Stimulated activated CD4-positive, alpha-beta T cell treated with anti-CD3 and anti-CD28 coated beads, TNF-alpha, amount 100 ng/mL, for 24 hours (primary cell): ENCODE data around the gene JMJD4.

Source experiments
- DNase-seq, 3 experiments: peaks; one replicate each; pipeline ENCODE4 v3.0.0-alpha.2; 2020; ENCODE audit warnings: low read depth in 3 of 3

Gene JMJD4

DNA sequence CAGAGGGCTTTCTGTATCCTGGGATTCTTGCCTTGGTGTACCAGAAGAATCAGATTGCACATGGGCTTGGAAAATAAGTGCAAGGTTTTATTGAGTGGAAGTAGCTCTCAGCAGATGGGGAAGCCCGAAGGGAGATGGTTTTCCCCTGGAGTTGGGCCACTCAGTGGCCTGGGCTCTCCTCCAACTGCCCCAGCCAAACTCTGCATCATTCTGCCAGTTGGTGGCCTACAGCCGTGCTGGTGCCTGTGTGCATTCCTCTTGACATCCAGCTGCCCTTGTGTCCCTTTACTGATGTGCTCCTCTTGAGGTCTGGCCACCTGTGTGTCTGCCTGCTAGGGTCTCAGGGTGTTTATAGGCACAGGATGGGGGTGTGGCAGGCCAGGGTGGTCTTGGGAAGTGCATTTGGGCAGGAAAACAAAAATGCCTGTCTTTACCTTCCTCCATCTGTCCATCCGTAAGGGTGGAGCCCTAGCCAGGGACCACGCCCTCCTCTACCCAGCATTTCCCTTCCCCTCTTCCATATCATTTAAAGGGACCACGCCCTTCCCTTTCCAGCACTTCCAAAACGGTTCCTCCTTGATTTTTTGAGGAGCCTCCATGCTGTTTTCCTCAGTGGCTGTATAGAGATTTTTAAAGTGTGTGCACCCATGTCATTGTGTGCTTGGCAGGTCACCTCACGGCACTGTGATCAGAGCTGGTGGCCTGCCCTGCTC lies 19.1 kb upstream of the JMJD4 start:
- no peak for DNase-seq

GRCh38 chr1:227749916-227750710 lies 15.0 kb upstream of the JMJD4 start:
- DNase-seq, result no peak

DNA sequence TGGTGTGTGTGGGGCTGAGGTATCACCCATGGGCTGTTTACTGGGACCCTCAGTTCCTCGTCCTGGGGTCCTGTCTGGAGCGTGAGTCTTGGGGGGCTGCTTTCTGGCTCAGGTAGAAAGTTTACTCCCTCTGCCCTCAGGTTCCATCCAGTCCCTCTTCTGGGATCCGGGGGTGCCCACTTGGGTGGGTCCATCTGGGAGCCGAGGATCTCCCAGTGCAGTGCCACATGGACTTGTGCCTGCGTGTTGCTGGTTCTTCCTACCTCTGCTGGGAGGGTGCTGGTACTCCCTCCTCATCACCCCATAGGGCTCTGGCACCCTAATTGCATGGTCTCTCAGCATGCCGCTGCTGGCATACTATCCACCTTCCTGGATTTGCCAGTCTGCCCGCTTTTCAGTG lies 14.1 kb upstream of the JMJD4 start:
- DNase-seq, result no peak

DNA sequence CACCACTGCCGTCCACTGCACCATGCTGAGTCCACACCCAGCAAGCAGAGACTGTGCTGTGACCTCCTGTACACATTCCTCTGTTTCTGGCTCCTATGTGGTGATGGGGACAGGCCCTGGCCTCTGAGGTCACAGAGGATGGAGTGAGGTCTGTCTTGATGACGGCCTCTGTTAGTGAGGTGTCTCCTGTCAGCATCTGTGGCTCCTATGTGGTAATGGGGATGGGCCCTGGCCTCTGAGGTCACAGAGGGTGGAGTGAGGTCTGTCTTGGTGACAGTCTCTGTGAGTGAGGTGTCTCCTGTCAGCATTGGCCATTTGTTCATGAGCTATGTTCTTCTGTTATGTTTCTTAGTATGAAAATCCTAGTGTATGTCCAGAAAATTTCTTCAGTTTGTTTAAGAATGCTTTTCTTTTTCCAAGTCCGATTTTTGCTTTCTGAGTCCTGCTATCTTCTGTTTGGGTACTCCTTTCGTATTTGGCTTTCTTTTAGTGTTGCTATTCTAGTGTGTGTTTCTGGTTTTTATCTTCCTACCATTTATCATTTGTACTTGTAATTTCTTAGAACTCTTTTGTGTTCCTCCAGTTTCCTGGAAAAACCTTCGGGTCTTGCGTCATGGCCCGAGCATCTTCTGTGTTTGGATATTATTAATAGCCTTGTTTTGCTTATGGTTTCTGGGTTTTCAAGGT lies 13.5 kb upstream of the JMJD4 start:
- no peak for DNase-seq

- DNase-seq, result no peak
Measured at GRCh38 chr1:227747948-227748495, 12.9 kb upstream of the JMJD4 start.

GRCh38 chr1:227747382-227747781 lies 12.3 kb upstream of the JMJD4 start:
- DNase-seq, result no peak

GRCh38 chr1:227746676-227747075 lies 11.6 kb upstream of the JMJD4 start:
- no peak for DNase-seq

DNA sequence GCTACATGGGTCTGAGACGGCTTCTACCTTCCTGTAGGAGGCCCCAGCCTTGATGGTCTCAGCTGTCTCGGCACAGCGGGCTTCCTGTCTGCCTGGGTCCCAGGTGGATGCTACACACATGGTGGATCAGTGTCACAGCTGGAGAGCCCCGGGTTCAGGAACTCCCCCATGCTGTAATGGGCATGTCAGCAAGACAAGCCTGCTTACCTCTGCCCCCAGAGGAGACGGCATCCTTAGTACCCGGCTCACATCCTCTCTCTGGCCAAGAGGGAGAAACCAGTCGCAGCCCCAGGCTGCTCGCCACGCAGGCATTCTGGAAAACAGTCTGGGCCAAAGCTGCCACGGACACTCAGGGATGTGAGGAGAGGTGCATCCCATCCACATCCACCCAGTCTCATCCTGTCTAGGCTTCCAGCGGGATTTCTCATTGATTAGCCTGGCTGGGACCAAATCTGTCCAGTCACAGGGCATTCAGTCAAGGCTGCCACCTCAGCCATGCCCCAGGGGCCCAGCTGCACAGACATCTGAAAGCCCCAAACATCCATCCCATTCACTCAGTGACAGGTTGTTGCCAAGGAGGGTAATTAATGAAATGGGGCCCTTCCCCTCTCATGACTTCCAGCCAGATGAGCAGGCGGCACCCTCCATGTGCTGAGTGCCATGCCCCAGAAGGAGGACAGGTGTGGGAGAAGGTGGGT lies 10.6 kb upstream of the JMJD4 start:
- no peak for DNase-seq

DNA sequence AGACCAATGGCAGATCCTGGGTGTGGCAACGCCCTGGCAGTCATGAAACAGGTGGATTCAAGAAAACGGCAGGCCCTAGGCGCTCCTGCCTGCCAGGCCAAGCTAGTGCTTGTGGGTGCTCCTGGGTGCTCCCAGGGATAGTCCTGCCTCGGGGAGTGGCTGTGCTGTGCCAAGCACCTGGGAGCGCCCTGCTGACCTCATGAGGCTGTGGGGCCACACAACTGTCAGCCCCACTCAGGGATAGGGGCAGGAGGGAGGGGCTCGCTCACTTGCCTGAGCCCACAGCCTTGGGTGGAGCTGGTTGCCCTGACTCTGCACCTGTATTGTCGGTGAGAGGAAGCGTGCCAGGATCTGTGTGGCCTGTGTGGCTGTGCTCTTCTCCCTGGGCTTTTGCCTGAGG lies 9.6 kb upstream of the JMJD4 start:
- DNase-seq, result no peak

DNA sequence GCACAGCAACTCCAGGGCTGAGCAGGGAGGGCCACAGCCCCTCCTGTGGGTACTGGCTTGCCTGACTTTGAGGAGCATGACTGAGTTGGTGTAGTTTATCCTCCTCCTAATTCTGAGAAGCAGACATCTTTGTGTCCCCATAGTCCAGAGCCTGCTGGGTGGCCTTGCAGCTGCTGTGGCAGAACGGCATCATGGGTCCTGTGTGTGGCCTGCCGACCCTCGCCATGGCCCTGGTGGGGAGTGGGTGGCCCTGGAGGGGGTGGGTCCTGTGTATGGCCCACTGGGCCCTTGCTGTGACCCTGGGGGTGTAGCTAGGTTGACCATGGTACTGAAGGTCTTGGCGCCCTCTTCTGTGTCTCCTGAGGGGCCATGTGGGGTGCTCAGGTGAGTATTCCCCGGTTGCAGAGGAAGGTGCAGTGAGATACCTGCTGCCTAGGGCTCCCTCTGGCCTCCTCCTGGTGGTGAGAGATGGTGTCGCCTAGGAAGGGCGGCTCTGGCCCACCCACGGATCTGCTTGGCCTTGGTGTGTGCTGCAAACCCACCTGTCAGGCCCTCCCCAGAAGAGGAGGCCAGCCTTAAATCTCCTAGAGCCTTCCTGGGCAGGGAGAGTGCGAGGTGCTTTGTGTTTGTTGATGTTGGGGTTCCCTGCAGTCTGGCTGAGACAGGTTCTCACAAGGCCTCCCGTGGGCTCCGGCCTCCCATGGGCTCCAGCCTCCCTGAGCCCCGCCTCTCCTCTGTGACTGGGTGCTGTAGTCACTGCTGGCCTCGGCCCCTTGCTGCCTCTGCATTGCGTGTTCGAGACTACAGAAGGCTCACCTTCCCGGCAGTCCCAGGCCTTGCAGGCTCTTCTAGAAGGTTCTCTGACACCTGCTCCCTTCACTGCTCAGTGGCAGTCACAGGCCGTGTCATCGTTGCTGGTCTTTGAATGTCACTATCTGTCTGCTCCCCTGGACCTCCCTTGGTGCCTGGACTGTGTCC lies 7.9 kb upstream of the JMJD4 start:
- DNase-seq, result no peak

DNA sequence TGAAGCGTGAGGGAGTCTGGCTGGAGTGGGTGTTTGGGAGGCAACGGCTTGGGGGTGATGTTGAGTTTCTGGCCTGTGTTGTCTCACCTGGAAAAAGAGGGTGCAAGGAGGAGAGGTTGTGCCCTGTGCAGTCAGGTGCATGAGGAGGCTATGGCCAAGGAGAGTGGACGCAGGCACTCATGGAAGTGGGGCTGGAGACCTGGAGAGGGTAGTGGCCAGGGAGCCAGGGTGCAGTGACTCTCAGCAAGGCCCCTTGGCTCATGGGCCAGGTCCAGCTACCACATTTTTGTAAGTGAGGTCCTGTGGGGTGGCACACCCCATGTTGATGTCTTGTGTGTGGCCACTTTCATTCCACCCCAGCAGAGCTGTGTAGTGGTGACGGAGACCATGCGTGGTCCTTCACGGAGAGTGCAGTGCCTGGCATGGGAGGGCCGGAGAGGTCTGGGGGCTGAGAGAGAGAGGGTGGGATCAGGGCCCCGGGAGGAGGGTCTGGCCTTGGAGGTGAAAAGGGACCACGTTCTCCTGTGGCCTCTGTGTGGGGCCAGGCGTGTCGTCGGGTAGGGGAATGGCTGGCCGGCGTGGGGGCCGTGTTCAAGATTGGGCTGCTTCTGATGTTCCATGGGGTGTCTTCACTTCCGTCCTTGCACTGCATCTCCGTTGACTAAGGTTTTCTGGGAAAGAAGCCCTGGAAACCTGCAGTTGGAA lies 6.2 kb upstream of the JMJD4 start:
- no peak for DNase-seq

GRCh38 chr1:227740401-227740960 lies 5.4 kb upstream of the JMJD4 start:
- no peak for DNase-seq

- no peak for DNase-seq
Measured at GRCh38 chr1:227739636-227740035, 4.5 kb upstream of the JMJD4 start.

- DNase-seq, result no peak
Measured at GRCh38 chr1:227738820-227739219, 3.7 kb upstream of the JMJD4 start.

GRCh38 chr1:227736814-227737432 lies 1.8 kb upstream of the JMJD4 start:
- no peak for DNase-seq

DNA sequence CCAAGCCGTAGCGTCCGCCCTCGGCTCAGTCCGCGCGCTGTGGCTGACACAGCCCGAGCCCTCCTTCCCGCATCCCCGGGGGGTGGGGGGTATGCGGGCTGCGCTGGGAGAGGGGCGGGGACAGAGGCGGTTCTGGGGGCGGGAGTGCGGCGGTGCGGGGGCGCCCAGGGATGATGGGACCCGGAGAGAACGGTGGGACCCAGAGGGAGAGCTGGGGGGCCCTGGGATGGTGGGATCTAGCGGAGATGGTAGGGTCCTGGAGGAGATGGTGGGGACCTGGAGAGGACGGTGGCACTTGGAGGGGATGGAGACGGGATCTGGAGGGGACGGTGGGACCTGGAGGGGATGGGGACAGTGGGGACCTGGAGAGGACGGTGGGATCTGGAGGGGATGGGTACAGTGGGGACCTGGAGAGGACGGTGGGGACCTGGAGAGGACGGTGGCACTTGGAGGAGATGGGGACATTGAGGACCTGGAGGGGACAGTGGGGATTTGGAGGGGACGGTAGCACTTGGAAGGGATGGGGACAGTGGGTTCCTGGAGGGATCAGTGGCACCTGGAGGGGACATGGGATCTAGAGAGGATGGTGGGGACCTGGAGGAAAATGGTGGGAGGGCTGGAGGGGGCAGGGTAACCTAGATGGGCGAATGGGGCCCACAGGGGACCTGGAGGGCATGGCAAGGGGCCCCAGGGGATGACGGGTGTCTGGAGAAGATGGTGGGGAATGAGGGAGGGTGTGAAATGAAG lies 610 bp upstream of the JMJD4 start:
- no peak for DNase-seq

GRCh38 chr1:227734546-227734855 lies 601 bp downstream of the JMJD4 start:
- no peak for DNase-seq

DNA sequence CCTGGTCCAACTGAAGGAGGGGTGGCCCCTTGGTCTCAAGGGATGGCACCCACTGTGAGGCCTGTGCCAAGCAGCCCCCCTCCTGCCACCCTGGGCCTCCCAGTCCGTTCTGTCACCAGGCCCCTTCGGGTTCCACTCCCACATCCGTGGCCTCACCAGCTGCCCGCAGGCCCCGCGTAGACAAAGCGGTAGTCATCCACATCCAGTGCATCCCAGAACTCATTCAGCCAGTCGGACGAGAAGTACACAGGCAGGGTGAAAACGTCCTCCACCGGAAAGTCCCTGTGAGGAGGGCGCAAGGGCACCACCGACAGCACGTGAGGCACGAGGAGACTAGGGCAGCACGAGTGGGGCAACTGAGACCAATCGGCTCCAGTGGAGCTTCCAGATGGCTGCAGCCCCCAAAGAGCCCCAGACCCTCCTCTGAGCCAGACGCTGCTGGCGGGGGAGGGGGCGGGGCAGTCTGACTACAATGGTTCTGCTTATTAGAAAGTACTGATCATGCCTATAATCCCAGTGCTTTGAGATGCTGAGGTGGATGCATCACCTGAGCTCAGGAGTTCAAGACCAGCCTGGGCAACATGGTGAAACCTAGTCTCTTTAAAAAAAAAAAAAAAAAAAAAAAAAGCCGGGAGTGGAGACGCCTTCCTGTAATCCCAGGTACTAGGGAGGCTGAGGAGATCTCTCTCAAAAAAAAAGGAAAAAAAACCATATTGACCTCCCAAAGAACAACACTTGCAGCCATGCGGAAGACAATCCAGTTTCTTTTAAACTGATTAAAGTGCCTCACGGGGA lies 1.2 kb downstream of the JMJD4 start:
- no peak for DNase-seq
